AG04449 (cell line): Measurements from ENCODE around the gene HOTAIR.

Source experiments
- CTCF ChIA-PET: fragments of 350-600 bp; formaldehyde crosslinking; extraction: SDS; loops from one replicate; lab custom pipeline; 2021; ENCODE audit warnings: antibody characterized with exemption; lab: Yijun Ruan, JAX
- POLR2A ChIA-PET: fragments of 400-600, 350-600 bp; formaldehyde crosslinking; extraction: SDS; loops from one replicate; lab custom pipeline; 2020; ENCODE audit warnings: antibody characterized with exemption, inconsistent platforms; lab: Yijun Ruan, JAX
- DNase-seq: peaks from one replicate; pipeline ENCODE4 v3.0.0-alpha.2; 2010; ENCODE audit warnings: low read depth, low spot score
- H3K4me3 ChIP-seq: 2 replicates; pipeline ENCODE4 v1.5.1; 2011; ENCODE audit warnings: low read depth, mild to moderate bottlenecking, control low read depth, low read length
- TF ChIP-seq, protein P1 (sequence below): IDR thresholded peaks from one replicate; pipeline ENCODE4 v1.5.1; 2011; ENCODE audit warnings: mild to moderate bottlenecking, moderate library complexity, low read length, control low read depth, inconsistent platforms; ENCODE audit not compliant: insufficient read depth; ENCODE audit errors: missing control alignments

The HOTAIR gene

DNA sequence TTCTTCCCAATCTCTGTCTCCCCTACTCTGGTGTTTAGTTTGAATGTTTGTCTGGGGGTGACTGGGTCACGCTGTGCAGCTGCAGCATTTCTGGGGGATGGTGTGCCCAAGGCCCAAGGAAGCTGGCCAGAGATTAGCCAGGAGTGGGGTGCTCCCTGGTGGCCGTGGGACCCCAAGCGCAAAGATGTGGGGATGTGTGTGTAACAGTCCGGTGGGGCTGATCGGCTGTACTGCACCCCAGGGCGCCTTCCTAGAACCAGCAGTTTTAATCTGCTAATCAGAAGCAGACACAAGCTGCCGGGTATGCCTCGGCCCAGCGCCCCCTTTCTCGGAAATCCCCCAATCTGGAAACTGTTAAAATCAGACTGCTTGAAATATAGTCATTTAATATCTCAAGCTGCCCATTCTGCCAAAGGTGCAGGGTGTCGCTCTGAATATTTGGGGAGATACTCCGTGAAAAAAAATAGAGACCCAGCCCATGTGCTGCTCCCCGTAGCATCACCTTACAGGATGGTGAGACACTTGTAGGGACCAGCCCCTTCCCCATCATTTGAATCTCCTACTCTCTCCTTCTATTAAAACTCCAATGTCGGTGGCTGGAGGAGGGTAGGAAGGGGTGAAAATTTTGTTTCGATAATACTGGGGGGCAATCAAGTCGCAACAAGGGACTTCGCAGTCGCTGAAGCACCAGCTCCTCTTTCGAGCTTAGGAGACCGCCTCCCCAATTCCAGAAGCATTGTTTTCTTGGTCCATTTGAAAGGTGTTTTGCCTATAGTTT is 29.5 kb upstream of the HOTAIR start:
- H3K4me3 ChIP-seq, result peak overlapping the region; percentile 96
- TF ChIP-seq, protein P1, sequence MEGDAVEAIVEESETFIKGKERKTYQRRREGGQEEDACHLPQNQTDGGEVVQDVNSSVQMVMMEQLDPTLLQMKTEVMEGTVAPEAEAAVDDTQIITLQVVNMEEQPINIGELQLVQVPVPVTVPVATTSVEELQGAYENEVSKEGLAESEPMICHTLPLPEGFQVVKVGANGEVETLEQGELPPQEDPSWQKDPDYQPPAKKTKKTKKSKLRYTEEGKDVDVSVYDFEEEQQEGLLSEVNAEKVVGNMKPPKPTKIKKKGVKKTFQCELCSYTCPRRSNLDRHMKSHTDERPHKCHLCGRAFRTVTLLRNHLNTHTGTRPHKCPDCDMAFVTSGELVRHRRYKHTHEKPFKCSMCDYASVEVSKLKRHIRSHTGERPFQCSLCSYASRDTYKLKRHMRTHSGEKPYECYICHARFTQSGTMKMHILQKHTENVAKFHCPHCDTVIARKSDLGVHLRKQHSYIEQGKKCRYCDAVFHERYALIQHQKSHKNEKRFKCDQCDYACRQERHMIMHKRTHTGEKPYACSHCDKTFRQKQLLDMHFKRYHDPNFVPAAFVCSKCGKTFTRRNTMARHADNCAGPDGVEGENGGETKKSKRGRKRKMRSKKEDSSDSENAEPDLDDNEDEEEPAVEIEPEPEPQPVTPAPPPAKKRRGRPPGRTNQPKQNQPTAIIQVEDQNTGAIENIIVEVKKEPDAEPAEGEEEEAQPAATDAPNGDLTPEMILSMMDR, result peak; percentile 35
- no peak for DNase-seq
- POLR2A ChIA-PET, result interaction anchor here (0.8 to 1.8 kb wide), 5 partner anchors 9 to 211 kb away, joined by 3 to 7 read pairs (median 3); no protein-coding TSS in a partner anchor
- CTCF ChIA-PET, result interaction anchor here (0.7 to 21.3 kb wide), 18 partner anchors 8 to 366 kb away, joined by 3 to 756 read pairs (median 5); partner anchors contain the start of genes HOXC10, HOXC5, HOXC6 and SMUG1

DNA sequence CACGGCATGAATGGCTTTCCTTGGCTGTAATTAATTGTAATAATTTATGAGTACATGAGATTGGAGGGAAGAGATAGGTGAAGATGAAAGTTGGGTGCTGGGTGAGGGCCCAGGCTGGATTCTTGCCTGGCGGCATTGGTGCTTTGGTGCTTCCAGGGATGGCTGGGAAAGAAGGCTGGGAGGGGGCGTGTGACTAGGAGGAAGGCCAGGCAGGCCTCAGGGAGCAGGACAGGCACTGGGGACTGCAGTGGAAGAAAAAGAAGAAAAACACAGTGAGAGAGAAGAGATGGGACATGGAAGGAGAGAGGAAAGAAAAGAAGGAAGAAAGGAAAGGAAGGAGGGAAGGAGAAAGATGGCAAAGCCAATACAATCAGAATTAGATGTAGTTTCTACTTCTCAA is 28.9 kb upstream of the HOTAIR start:
- TF ChIP-seq, protein P1, result no peak
- H3K4me3 ChIP-seq, result peak overlapping the region; percentile 96
- ChIA-PET POLR2A (interaction anchor here (1.0 to 1.8 kb wide), 4 partner anchors 8 to 212 kb away, joined by 3 to 7 read pairs (median 4); no protein-coding TSS in a partner anchor), CTCF (interaction anchor here (0.8 to 21.3 kb wide), 15 partner anchors 8 to 257 kb away, joined by 3 to 756 read pairs (median 5); partner anchors contain the start of genes HOXC10, HOXC5, HOXC6 and SMUG1)
- DNase-seq, result no peak

DNA sequence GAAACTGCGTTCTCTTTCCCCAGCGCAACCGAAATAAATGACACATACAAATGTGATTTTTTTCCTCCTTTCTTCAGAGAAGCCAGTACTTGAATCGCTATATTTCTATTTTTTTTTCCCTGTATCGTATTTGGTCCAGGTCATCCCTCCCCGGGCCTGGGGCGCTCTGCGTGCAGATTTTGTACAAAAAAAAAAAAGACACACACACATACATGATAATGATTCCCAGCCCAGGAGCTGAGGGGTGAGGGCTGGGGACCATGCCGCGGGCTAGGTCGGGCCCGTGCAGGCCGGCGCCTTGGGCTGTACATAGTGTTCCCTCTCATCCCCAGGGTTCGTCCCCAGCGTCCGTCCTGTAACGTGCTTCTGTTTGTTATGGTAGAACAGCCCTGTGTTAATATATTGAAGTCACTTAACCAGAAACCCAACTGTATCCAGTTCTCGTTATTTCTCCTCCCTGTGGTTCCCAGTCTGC is 28.2 kb upstream of the HOTAIR start:
- H3K4me3 ChIP-seq, result peak overlapping the region; percentile 96
- ChIA-PET CTCF (interaction anchor here (1.0 to 21.3 kb wide), 9 partner anchors 9 to 234 kb away, joined by 3 to 756 read pairs (median 152); partner anchors contain the start of genes HOXC10, HOXC5, HOXC6 and SMUG1), POLR2A (interaction anchor here (1.0 to 3.1 kb wide), 3 partner anchors 11 to 213 kb away, joined by 3 to 22 read pairs (median 4); no protein-coding TSS in a partner anchor)
- TF ChIP-seq, protein P1, result no peak
- no peak for DNase-seq

DNA sequence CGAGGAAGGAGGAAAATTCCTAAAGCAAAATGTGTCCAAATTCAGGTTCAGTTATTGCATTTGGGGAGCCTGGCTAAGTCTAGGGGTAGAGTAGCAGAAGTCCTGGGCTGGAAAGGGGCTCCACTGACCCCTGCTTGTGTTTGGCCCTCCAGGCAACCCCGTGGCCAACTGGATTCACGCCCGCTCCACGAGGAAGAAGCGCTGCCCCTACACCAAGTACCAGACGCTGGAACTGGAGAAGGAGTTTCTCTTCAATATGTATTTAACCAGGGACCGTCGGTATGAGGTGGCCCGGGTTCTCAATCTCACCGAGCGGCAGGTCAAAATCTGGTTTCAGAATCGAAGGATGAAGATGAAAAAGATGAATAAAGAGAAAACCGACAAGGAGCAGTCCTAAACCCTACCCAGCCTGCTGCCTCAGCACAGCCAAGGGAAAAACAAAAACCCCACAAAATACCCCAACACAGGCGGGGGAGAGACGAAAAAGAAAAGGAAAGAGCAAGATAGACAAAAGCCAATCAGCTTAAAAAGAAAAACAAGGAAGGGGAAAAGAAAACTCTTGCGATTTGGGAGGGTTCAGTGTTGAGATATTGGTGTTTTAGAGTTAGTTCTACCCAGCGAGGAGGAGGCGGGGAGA is 27.6 kb upstream of the HOTAIR start:
- peak overlapping the region; percentile 96 for H3K4me3 ChIP-seq
- no peak for DNase-seq
- POLR2A ChIA-PET, result interaction anchor here (0.6 to 3.1 kb wide), 3 partner anchors 10 to 195 kb away, joined by 3 to 22 read pairs (median 4); no protein-coding TSS in a partner anchor
- TF ChIP-seq, protein P1, result no peak
- CTCF ChIA-PET, result interaction anchor here (1.0 to 21.3 kb wide), 9 partner anchors 10 to 234 kb away, joined by 3 to 756 read pairs (median 152); partner anchors contain the start of genes HOXC10, HOXC5, HOXC6 and SMUG1

DNA sequence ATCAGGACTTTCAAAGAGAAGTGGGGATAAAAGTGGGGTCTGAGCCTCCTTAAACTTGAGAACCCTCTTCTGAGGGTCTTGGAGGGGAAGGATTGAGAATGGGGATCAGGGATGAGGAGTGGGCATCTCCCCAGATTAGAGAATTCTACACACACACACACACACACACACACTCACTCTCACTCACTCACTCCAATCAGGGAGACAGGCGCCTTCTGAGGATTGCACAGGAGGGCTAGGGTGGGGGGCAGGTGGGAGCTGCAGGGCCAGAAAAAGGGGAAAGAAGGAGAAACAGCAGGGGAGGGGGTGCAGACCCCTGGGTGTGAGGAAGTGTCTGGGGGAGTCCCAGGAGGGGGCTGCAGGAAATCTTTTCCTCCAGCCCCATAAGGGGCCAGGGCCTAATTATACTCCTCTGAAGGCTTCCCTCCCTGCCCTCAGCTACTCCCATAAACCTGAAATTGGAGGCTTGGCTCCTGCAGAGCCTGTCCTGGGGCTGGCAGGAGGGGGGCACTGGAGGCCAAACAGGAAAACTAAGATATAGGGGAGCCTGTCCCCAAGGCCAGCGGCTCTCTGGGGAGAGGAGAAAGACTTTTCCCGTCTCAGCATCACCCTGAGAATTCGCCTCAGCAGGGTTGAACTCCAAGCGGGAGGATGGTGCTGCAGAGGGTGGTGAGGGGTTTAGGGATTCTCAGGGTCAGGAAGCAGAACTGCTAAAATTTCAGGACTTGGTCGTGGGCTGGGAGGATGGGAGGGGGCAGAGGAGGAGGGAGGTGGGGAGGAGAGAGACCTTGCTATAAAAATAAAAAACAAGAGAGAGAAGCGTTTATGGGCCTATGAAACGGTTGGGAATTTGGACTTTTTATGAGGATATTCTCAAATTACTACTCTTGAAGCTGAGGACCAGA is 26.8 kb upstream of the HOTAIR start:
- ChIA-PET POLR2A (interaction anchor here (0.6 to 3.1 kb wide), 6 partner anchors 10 to 232 kb away, joined by 3 to 22 read pairs (median 4); partner anchors contain the start of gene HOXC10), CTCF (interaction anchor here (1.5 to 21.3 kb wide), 9 partner anchors 10 to 213 kb away, joined by 3 to 756 read pairs (median 152); partner anchors contain the start of genes HOXC10, HOXC5, HOXC6 and SMUG1)
- DNase-seq, result no peak
- TF ChIP-seq, protein P1, result no peak
- H3K4me3 ChIP-seq, result peak overlapping the region; percentile 96
